Measurements from ENCODE around the gene CDKN2C.

GRCh38 chr1:50930965-50931737, 38.9 kb upstream of the CDKN2C start:
- TF ChIP-seq, protein P1, sequence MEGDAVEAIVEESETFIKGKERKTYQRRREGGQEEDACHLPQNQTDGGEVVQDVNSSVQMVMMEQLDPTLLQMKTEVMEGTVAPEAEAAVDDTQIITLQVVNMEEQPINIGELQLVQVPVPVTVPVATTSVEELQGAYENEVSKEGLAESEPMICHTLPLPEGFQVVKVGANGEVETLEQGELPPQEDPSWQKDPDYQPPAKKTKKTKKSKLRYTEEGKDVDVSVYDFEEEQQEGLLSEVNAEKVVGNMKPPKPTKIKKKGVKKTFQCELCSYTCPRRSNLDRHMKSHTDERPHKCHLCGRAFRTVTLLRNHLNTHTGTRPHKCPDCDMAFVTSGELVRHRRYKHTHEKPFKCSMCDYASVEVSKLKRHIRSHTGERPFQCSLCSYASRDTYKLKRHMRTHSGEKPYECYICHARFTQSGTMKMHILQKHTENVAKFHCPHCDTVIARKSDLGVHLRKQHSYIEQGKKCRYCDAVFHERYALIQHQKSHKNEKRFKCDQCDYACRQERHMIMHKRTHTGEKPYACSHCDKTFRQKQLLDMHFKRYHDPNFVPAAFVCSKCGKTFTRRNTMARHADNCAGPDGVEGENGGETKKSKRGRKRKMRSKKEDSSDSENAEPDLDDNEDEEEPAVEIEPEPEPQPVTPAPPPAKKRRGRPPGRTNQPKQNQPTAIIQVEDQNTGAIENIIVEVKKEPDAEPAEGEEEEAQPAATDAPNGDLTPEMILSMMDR (conservative IDR thresholded peaks at IDR 0.05 in 1 of 2, IDR thresholded peaks at IDR 0.05 in 1 of 2; ENCODE audit: low read depth in 1 of 2, low read length in 2 of 2) = no peak
- TF ChIP-seq EZH2 (IDR thresholded peaks at IDR 0.05; ENCODE audit: low read length, missing control alignments) = no peak
